Cortex of kidney (tissue), 1 donor: ENCODE results near the gene CHN2.

Experiments
- DNase-seq: peaks from one replicate; lab custom pipeline; 2025; lab: John Stamatoyannopoulos, UW

The CHN2 gene

DNA sequence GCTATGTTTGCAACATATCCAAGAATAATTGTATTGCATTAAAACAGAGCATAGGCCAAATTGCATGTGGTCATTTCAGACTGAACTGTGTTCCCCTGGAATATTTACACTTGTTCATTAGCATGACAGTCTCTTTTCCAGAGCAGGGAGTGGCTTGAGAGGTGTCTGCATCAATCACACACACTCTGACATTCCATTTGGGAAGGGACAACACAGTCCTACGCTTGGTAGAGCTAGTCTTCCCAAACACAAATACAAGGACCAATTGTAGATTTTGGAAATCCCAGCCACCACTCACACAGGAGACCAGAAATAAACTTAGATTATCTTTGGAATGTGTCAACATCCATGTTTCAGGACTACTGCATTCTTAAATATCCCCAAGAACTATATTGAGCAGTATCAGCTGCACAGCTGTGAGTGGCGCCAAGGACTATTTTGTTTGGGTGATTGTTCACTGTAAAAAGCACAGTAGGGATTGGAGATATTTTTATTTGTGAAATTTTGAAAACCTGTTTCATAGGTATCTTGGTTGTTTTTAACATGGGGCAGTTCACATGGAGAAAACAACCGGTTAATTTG lies 275.5 kb downstream of the CHN2 start:
- no peak for DNase-seq

DNA sequence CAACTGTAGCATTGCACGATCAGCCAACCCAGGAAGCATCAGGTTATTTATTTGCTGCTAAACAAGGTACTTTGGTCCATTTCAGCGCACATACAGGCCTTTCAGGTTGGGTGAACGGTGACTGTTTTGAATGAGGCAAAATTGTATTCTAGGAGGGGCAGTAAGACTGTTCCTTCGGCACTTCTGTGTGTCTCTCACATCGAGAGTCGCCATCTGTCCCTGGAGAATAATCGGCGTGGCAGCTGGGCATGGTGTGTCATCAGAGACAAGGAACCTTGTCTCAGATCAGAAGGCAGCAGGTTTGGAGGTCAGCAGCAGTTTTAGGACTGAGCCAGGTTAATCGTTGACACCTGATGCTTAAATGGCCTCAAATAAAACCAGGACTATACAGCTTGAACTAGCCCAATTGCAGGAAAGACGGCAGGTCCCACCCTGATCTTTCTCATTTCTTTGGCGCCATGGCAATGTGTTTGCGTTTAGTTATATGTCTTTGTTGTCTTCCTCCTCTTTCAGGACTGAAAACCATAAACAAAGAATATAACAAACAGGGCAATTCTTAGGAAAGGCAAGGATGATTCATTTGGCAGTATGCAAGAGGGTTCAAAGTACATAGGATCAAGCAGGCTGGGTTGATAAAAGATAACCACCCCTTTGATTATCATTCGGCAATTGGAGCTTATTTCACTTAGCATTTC lies 277.0 kb downstream of the CHN2 start:
- no peak for DNase-seq

DNA sequence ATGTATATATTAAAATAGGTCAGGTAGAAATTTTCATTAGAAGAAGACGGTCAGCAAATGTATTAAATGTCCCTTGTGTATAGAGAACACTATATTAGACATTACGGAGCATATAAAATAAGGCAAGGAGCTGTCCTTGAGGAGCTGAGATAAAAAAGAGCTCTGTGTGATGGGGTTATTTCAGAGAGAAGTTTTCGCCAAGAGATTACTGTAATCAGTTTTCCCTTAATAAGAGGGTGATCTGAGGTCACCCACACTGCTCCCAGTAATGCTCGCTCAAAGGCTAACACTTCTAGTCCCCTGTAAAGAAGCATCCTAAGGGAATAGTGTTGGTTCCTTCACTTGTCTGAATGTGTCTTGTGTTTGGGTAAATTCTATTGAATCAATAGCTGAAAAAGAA lies 282.3 kb downstream of the CHN2 start:
- DNase-seq: no peak

DNA sequence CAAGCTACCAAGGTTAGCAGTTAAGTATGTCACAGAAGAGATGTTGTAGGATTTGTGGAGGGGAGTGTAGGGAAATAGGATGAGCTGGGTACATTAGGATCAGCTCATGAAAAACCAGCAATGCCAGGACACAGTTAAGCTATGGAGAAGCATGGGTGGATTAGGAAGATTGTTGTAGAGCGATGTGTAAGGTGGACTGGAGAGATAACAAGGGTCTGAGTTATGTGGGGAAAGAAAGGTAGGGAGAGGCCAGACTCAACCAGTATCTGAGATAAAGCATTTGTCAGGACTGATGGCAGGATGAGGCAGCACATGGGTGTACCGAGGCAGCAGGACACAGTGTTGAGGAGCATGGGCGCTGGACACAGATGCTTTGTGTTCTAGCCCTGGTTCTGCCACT lies 283.7 kb downstream of the CHN2 start:
- DNase-seq: no peak

DNA sequence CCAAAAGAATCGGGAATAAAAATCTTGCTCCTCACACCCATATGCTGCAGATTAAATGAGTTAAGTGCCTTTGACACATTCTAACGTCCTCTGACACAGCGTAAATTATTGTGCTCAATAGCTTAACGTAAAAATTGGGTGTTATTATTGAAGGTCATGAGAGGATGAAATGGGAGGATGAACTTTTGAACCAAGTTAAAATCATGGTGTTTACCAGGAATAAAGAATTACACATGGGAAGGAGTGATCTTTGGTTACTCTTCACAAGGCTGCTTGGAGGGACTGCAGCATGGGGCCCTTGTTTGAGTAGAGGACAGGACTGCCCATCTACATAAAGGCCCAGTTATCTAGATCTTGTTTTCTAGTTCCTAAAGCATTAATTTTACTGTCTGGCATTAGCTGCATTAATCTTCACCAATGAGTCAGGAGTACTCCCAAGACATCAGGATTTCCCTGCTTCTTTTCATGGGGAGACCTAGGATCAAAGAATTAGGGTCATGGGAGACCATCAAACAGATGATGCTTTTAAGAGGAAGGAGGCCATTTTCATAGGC lies 284.2 kb downstream of the CHN2 start:
- DNase-seq: no peak

DNA sequence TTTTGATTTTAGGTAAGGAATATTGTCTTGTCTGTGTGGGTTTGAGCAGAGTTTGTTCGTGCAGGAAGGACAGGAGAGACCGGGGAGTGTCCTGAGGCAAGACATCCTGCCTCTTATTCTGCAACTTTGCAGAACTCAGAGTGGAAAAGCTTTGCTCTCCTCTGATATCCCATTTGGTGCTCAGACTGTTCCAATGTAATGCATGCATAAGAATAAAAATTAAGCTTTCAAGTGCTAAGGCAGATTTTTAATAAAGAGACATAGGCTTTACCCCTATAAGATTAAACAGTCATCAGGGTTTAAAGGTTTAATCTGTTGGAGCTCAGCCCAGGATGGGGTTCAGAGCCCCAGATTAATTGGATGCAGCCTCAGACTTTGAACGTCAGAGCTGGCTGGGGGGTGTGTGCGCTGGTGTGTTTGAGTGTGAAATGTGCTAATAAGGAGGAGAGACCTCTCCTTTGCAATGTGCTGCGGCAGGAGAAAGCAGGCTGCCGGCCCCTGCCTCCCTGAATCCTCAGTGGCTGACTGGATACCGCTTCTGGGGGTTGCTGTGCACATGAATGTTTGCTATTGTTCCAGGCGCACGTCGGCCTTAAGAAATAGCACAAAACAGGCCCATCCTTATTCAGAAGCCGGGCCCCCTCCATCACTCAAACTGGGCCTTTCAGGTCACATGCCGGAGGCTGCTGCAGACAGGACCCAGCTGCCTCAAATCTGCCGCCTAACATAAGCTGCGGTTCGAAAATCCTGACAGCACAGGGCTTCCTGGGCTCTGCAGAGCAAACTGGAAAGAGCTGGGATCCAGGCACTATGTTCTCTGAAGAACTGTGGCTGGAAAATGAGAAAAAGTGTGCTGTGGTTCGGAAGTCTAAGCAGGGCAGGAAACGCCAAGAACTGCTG lies 285.0 kb downstream of the CHN2 start:
- no peak for DNase-seq

DNA sequence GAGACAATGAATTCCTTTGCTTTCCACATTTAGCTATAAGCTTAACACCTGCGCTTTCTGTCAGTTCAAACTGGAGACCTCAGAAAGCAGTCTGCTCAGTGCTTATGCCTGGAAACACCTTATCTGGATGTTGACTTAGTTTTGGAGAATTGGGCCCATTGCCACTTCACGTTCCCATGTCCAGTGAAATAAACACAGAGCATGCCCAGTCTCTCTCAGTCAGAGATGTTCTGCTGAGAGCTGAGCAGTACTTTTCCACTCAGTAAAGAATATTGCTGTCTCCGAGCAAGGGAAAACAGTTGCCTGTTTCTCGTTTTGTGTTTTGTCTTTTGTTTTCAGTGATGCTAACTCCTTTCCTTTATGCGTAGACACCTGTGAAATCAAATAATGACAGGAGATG lies 285.9 kb downstream of the CHN2 start:
- DNase-seq: no peak

DNA sequence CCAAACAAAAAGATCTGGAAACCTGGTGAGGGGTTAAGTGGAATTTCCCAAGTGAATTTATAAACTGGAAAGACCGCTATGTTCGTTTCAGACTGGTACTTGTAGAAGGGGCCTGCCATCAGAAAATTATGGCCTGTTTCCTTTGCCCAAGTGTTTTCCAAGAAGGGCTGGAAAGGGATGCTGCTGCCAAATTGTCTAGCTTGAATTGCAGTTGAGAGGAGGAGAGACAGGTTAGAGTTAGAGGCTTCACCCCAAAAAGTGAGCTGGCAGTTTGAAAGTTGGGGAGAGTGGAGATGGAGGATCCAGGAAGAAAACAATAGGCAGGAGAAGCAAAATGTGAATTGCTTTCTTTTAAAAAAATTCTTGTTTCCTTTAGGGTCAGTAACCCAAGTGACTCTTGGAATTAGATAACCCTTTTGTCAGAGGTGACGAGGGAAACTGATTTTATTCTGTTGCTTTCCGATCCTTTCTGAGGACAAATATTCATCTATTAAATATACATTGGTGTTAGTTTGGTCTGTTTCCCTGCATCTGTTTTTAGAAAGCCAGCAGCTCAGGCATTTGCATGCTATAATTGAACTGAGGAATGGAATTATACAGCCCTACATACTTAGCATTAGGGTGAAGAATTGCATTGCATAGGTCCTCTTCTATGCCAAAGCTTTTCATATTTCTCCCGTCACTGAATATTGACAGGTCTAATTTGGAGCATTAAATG lies 286.5 kb downstream of the CHN2 start:
- DNase-seq: no peak

DNA sequence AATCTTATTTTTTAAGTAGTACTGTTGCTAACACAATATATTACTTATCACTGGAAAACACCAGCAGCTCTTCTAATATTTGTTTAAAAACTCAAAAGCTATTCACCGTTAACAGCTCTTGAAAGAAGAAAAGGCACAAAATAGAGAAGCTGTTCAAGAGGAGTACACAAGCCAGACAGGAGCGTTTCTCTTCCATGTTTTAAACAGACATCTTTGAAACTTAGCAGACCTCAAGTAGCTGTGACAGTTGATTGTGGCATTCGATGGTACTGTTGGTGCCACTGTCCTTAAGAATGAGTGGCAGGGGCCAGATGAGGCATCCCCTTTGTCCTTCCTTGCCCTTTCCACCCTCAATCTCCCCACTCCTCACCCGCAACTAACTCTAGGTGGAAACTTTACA lies 287.5 kb downstream of the CHN2 start:
- no peak for DNase-seq

DNA sequence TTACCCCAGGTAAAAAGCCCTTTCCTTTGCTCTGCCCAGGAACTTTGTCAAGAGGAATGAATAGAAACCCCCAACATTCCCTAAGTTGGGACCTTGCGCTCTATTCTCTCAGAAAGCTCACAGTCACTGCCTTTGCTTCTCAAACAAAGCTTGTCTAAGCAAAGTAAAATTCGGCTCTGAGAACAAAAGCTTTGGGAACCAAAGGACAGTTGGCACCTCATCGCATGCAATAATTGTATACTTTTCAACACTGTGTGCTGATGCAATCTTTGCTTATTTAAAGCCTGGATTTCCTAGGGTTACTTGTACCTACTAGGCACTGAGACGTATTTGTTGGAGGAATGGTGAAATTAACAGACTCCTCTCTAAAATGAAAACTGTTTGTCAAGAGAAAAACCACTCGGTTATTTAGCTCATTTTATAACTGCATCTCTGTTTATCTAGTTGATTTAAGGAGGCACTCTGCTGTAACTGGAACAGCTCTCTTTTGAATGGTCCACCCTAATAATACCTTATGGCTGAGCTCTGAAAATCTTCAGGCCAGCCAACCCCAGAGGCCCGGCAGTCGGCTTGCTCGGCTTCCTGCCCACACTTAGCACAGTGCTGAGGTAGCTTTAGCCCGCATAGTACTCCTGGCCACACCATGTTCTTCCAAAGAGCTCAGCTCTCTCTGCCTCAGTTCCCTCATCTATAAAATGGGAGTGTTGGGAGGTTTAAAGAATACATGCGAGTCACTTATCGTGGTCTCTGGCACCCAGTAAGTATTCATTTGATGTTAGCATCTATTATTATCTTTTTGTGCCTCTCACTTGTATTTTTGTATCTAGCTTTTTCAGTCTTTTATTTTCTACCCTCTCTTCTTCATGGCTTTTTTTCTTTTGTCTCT lies 288.9 kb downstream of the CHN2 start:
- DNase-seq: no peak

DNA sequence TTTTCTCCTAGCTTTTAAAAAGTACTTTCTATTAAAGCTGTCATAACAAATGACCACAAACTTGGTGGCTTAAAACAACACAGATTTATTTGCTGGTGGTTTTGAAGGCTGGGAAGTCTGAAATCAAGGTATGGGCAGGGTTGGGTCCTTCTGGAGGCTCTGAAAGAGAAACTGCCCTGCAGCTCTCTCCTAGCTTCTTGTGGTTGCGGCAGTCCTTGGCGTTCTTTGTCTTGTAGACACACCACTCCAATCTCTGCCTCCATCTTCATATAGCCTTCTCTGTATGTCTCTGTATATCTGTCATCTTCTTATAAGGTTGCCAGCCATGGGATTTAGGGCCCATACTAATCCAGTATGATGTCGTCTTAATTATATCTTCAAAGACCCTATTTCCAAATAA lies 289.7 kb downstream of the CHN2 start:
- DNase-seq: no peak

DNA sequence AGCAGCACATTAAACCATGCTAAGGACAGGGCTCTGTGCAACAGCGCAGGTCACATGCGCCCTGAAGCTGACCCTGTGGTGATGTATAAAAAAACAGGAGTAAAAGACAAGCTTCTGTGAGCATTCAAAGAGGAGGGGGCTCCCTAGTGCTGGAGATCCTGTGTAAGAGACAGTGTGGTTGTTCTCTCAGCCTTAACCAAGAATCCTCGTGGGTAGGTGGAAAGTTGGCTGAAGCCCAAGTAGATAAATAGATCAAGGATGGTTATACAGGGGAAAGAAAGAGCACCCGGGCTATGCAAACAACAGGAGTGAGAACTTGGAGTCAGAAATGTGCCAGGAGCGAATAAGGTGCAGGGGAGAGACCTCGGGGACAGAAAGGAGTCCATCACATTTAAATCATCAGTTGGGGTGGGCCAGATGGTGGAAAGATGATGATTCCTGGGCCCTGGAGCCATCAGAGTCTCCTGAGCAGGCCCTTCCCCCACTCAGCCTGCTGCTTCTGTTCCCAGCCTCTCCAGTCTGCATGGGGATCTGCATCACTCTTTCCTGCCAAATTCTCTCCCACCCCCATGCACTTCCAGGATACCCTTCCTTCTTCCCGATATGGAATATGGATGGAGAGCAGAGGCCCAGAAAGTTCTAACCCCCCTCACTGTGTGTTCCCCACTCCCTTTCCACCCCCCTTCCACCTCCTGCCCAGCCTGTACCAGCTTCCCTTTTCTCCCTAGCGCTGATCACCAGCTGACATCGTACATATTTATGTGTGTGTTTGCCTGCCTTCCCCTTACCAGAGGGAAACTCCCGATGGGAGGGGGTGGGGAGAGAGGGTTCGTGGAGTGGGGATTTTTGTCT lies 291.0 kb downstream of the CHN2 start:
- no peak for DNase-seq

DNA sequence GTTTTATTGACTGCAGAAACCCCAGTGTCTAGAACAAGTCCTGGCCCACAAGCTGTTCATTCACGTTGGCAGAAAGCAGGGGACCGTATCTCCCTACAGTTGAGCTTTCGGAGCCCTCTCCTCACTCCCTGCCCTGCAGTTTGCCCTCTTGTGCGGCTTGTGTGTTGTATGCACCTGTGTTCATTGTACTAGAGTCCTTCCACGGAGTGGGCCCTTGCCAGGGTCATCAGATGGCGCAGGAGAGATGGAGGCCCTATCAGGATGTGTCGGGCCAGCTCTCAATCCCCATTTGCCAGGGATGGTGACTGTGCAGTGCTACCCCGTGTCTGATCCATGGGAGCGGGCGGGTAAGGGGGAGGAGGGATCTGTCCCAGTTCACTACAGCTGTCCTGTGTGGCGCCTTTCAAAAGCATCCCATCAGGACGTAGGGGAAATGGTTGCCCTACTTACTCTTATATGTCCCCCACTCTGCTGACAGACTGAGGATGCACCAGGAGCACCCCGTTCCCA lies 291.7 kb downstream of the CHN2 start:
- DNase-seq: no peak

DNA sequence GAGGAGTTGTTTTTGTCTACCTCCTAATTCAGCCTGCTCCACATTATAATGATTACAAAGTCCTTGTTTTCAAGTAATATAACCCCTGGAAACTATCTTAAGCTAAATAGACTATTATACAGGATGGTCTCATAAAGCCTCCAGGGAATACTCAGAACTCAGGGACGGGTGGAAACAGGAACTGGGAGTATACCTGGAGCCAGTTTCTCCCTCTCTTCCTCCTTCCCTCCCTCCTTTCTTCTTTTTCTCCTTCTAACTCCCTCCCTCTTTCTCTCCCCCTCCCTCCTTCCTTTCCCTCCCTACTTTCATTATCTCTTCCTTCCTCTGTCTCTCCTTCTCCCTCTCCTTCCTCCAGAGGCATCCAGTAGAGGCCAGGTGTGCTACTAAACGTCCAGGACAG lies 292.8 kb downstream of the CHN2 start:
- DNase-seq: no peak

DNA sequence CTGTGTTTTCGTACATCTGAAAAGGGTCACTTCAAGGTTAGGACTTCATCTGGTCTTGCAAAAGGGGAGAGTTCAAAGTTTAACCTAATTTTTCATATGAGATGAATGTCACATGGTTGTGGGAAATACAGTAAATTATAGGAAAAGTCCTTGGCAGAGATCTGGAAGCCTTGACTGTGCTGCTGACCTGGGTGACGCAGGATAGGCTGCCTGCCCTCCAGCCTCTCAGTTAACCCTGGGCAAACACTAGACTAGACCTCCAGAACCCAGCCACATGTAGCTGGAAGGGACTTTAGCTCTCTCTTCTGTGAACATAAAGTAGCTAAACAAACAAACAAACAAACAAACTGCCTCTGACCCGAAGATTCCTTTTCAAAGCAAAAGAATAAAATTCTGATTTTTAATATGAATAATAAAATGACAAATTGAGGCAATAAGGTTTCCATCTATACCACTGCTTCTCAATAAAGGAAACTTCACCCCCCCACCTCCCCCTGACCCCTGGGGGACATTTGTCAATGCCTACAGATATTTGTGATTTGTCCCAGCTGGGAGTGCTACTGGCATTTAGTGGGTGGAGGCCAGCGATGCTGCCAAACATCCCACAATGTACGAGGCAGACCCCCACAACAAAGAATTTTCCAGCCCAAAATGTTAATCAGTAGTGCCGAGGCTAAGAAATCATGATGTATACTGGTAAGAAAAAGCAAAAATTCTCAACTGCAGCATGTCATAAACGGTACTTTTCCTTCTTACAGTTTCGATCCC lies 293.8 kb downstream of the CHN2 start:
- DNase-seq: no peak

DNA sequence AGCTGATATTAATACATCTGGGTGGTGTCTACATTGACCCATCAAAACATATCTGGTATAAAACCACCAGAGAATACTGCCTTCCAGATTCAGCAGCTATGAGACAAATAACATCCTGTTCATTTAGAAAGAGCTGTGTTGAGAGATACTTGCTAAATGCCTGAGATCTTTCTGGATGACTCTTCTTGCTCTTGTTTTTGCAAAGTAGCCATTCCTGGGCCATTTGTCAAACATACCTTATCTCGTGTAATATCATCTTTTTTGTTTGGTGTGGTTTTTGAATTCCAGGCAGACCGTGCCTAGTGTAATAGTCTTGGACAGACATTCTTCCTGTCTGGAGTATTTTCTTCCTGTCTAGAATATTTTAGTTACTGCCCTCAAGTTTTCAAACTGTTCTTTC lies 294.4 kb downstream of the CHN2 start:
- DNase-seq: no peak

DNA sequence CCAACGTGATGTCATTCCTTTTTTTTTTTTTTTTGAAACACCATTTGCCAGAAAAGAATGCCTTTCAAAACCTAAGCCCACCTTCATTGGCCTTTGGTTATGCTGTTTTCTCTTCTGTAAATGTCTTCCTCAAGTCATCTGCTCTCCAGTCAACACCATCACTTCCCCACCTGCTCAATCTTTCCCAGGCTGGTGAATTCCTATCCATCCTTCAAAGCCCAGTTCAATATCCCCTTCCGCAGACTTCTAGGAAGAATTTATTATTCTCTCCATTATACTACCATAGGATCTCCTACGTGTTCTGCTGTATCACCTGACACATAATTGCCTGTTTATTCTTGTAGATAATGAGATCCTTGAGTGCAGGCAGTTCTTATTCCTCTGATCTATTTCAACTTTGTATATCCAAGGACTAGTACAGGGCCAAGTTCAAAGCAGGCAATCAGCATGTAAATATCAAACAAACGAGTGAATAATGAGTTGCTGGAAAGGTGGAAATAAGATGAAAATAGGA lies 295.6 kb downstream of the CHN2 start:
- DNase-seq: no peak

DNA sequence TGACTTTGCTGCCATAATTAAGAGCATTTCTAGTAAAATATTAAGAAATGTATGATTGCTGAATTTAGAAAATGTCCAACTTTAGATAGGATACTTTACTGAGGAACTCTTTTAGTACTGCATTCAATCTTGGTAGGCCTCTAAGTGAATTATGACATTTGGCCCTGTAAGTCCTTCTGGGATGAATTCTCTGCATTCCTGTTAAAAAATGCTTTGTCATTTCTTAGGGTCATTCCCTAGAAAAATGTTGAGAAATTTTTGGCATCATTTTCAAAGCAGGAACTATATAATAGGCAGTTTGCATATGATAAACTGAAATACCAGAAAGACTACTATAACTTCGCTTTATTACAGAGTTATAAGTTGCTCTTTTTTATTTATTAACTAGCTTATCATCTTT lies 299.8 kb downstream of the CHN2 start:
- no peak for DNase-seq

DNA sequence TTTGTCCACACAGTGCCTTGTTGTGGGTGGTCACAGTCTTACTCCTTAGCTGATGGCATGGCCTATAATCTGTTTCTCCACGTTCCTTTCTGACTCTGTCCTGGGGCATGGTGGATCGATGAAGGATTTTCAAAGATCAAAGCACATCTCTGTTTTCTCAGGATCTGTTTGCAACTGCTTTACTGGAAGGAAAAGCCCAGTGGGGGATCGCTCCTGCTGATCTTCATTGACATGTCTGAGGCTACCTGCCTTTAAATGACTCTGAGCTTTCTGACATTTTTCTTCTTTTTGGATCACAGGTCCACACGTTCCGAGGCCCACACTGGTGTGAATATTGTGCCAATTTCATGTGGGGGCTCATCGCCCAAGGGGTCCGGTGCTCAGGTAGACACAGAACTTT lies 301.1 kb downstream of the CHN2 start:
- no peak for DNase-seq
